Fibroblast of skin of left quadriceps (primary cell): ENCODE data around the gene HINT2.

Experiments
- DNase-seq, 2 experiments: peaks; one replicate each; pipeline ENCODE4 v3.0.0-alpha.2; 2013; ENCODE audit warnings: low read depth in 2 of 2

The HINT2 gene

DNA sequence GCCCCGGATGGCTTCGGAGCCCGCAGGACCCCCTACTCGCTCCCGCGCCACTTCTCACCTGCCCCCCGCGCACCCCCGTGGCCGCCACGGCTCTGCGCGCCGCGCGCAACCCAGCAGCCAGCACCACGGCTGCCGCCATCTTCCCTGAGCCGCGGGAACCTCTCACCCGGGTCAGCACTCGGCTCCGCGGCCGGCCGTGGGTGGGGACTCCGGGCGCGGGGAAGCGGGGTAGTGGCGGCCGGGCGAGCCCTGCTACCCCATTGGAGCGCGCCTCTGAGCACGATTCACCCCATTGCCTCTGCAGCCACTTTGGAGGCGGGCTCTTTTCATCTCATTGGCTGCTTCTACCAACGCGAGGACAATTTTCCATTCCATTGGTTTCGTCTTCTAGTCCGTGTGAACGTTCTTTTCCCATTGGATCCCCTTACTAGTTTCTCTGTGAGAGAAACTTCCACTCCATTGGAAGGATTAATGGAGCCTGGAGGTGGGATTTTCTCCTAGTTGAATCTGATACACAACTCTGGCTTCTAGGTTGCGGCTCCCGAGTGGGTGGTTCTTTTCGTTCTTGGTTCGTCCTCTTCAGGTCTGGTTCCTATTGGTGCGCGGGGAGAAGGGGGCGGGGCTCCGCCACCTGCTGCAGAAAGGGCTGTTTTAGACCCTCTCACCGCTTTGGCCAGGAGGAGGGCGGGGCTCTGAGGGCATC lies at the start of gene HINT2:
HINT2 (minus strand) TSS at position 202 of the 703 bp plus-strand sequence; CDS start at position 139, 63 bp downstream.
- peak; percentile 99 for DNase-seq

DNA sequence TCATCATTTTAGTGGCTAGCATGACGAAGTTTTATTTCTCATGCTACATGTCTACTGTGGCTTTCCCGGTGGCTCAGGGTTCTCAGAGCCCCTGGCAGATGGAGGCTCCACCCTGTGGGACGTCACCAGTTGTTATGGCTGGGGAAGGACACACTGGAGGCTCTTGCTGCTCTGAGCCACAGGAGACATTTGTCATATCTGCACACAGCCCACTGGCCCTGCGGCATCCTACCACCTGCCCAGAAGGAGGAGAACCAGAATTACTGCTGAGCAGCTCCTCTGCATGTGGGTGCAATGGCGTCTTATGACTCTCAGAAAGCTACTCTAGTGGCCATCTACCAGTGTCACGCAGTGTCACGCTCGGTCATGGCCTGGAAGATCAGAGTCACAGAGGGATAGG lies 48.7 kb upstream of the HINT2 start:
- no peak for DNase-seq

DNA sequence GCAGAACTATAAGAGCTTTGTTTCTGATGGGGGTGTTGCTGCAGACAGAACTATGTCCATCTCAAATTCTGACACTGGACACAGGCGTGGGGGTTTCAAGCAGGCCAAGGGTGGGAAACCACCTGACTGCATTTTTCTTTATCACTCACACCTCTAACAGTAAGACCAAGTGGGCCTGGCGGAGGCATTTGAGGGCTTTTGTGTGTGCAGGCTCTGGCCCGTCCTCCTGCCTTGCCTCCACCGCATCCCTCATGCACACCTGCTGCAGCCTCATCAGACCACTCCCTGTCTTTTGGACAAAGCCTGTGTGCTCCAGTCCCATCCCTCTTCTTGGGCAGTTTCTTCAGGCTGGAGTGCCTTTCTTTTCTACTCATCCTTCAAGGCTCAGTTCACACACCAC lies 47.5 kb upstream of the HINT2 start:
- DNase-seq, result no peak

DNA sequence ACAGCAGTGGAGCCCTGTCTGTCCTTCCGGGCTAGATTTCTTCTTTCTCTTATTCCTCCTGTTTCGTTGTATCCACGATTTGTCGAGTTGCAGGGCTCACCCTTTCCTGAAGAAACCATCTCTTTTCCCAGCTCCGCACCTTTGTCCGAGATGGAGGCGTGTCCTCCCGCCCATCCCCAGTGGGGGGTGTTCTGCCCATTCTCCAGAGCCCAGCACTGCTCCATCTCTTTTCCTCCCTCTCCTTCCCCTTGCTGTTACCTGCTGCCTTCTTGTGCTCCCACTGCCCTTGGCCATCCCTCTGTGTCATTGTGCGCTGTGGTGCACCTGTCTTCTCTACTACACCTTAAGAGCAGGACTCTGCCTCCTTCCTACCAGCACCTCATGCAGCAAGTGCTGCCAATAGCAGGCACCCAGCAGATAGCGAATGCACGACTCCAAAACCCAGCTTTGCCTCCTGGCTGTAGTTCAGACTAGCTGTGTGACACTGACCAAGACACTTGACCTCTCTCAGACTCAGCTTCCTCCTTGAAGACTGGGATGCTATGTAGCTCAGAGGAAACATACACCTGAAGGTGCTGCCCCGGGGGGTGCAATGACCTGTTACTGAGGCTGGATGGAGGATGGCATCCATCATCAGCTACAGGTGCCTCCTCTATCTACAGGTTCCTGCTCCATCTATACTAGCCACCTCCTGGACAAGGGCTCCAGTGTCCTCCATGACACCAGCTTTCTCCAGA lies 46.5 kb upstream of the HINT2 start:
- no peak for DNase-seq

DNA sequence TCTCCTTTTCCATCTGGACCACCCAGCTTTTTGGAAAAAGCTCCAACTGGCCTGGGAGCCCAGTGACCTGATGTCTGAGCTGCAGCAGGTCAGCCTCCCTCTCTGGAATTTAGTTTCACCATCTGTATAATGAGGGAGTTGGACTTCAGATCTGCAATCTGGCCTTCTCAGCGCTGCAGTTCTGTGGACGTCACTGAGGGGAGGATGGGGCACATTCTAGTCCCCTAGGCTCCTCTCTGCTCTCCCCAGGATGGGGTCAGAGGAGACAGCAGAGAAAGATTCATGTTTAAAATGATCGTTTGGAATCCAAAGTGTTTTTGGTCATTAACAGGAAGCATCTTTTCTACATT lies 45.1 kb upstream of the HINT2 start:
- no peak for DNase-seq

DNA sequence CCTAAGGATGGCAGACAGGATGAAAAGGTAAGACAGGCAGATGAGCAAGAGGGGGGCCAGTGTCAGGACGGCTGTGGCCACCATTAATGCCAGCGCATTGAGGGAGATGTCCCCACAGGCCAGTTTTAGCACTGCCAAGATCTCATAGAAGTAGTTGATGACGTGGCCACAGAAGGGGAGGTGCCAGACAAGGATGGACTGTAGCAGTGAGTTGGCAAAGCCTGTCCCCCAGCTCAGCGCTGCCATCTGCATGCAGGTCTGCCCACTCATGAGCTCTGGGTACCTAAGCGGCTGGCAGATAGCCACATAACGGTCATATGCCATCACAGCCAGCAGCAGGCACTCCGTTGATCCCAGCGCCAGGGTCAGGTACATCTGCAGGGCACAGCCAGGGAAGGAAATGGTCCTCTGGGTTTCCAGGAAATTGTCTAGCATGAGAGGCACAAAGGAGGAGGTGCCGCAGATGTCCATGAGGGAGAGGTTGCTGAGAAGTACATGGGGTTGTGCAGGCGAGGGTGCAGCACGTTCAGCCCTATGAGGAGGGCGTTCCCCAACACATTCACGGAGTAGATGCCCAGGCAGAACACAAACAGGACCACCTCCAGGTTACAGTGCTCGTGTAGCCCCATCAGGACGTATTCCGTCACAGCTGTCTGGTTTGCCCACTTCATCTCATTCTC lies 44.6 kb upstream of the HINT2 start:
- no peak for DNase-seq

DNA sequence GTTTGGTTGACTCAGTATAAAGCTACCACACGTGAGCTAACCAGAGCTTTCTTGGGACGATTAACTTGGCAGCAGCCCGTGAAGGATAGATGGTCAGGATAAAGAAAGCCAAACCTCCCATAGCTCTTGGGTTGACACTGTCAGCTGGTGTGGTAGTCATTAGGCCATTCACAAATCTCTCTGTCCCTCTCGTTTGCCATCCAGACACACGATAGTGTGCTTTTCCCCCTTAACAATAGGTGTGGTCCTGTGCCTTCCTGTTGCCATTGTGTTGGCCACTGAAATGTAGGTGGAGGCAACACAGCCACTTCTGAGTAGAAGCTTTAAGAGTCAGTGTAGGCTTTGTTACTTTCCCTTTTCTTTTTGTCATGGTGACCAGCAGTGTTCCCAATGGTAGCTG lies 43.6 kb upstream of the HINT2 start:
- no peak for DNase-seq

DNA sequence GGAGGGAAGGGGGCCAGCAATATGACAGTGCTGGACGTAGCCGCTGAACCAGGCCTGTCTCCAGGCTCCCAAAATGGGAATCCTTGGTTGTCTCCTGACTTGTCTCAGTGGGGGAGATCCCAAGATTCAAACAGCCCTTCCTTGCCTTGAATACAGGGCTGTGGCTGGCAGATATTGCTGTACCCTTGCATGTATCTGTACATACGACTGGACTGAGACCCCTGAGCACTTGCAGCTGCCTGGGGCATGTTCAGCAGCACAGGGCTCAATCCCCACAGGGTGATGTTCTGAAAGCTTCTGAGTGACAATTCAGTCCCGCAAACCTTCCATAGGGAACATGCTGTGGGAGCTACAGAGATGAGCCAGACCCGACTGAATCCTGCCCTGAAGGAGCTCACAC lies 42.0 kb upstream of the HINT2 start:
- DNase-seq, result no peak

DNA sequence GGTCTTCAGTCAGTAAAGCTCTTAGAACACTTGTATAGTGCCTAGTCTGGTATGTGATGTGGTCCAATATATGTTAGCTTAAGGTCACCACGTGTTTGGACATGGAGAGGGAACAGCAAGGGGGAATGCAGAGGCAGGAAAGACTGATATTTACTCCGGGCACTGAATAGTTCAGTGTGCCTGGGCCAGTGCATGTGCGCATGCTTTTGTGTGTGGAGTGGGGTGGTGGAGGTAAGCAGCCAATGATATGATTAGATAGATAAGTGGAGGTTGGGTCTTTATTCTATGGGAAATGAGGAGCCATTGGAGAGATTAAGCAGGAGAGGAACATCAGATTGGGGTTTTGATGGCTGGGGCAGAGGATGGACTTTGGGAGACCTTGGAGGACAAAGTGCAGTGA lies 41.4 kb upstream of the HINT2 start:
- no peak for DNase-seq

DNA sequence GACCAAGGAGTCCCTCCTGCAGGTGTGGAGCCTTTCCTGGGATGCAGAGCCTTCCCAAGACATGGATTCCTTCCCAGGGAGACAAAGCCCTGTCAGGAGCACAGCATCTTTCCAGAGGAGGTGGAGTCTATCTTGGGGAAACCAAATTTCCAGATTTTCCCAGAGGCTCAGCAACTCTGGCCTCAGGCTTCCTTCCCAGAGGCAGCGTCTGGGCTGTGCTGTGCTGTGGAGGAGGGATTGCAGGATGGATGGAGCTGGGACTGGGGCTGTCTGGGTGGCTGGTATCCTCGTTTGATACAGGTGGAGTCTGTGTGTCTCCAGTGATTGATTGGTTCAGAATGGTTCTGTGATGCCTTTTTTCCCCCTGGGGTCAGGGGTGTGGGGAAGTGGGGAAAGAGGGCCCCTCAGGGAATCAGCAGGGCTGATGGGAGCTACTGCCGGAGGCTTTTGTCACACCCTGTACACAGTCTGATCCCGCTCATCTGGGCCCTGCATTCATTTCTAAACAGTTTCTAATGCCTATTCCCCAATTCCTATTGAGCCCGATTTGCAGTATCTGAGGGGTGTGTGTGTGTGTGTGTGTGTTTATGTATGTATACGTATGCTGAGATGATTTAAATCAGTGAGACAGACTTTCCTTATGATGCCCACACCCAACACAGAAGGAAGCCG lies 39.4 kb upstream of the HINT2 start:
- DNase-seq, result no peak

DNA sequence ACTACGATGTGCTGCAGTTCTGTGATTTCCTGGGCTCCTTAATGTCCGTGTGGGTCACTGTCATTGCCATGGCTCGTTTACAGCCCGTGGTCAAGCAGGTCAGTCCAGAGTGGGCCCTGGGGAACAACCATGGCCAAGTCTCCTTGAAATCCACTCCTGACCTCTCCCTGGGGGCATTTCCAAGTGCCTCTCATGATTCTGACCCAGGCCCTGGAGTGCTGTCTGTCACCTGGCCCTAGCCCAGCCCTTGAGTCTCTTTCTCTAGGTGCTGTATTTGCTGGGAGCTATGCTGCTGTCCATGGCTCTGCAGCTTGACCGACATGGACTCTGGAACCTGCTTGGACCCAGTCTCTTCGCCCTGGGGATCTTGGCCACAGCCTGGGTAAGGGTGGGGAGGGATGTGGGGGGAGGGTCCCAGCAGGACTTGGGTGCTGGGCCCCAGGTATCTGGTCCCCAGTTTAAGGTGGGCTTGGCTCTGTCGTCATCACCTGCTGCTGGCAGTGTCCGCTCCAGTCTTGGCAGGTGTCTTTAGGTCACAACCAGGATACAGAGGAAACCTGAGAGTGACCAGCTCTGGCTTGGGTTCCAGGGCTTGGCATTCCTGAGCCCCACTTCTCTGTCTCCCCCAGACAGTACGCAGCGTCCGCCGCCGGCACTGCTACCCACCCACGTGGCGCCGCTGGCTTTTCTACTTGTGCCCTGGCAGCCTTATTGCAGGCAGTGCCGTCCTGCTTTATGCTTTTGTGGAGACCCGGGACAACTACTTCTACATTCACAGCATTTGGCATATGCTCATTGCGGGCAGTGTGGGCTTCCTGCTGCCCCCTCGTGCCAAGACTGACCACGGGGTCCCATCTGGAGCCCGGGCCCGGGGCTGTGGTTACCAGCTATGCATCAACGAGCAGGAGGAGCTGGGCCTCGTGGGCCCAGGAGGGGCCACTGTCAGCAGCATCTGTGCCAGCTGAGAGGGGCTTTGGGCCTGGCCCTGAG lies 38.3 kb upstream of the HINT2 start:
- no peak for DNase-seq

DNA sequence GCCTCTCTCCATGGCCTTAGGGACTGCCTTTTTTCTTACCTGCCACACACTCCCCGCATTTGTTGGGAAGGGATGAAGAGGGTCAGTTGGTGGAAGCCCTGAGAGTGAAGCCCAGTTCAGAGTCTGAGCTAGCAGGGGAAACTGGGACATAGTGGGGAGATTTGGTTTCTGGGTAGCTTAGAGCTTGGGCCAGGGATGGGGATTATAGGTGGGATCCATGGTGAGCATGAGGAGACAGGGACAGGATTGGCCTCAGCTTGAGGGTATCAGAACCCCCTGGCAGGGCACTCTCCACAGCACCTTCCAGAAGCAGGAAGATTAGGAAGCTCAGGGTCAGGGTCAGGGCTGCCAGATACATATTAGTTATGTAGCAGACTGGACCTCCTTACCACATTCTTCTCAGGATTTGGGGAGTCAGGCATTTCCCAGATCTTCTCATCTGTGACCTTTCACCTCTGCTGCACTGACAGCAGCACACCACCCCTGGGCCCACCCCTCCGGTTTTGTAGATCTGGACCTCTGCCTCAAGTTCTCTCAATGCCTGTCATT lies 37.5 kb upstream of the HINT2 start:
- DNase-seq, result no peak

DNA sequence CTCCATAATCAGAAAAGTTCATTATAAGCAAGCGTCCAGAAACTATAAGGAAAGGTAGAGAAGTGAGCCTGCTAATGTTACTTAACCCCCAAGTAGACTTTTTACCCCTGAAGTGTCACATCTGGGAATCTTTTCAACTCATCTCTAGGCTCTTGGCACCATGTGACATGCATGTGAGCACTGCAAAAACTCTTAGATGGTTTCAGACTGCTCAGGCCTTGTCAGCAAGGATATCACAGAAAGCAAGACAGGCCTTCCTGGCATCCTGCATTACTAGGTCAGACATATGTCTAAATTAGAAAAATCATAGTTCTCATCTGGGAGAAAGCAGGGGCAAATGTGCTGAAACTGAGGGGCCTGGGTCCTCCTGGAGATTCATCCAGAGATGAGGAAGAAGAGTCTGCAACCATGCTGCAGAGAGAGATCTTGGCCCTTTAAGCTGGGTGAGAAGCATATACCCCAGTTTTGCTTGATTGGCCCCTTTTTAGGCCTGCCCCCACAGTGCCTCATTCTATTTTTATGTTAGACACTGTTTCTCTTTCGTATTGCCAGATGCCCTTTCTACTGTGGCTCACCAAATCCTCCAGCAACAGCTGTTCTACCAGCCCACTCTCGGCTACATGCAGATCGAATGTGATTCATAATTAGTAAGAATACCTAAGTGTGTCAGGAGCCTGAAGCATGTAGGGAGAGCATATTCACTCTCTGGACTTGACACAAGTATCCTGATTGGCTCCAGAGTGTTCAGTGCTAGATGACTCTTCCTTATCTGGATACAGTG lies 33.1 kb upstream of the HINT2 start:
- DNase-seq, result peak; percentile 41 to 44

DNA sequence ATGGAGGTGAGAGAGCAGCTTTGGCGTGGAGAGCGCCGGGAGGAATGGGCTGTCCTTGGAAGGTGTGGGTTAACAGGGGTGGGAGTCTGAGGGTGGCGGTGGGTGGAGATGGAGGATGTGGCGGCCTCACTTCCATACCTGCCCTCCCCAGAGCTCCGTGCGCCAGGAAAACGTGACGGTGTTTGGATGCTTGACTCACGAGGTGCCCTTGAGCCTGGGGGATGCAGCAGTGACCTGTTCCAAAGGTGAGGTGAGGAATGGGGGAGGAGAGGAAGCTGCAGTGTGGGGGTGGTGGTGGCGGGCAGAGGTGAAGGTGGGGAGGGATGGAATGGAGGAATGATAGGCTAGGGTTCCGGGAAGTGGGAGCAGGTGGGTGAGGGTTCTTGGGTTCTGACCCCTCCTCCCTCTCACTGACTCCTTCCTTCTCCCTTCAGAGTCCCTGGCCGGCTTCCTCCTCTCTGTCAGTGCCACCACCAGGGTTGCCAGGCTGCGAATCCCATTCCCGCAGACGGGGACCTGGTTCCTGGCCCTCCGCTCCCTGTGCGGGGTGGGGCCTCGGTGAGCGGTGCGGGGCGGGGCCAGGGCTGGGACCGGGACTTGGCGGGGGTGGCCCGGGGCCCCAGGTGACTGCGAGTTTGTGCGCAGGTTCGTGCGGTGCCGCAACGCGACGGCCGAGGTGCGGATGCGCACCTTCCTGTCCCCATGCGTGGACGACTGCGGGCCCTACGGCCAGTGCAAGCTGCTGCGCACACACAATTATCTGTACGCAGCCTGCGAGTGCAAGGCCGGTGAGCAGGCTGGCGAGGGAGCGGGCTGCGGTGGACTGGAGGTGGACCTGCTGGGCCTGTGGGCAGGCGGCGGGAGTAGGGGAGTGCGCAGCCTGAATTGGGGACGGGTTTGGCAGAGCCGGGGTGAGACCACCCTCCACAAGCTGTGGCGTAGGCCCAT lies 31.3 kb upstream of the HINT2 start:
- DNase-seq, result no peak

DNA sequence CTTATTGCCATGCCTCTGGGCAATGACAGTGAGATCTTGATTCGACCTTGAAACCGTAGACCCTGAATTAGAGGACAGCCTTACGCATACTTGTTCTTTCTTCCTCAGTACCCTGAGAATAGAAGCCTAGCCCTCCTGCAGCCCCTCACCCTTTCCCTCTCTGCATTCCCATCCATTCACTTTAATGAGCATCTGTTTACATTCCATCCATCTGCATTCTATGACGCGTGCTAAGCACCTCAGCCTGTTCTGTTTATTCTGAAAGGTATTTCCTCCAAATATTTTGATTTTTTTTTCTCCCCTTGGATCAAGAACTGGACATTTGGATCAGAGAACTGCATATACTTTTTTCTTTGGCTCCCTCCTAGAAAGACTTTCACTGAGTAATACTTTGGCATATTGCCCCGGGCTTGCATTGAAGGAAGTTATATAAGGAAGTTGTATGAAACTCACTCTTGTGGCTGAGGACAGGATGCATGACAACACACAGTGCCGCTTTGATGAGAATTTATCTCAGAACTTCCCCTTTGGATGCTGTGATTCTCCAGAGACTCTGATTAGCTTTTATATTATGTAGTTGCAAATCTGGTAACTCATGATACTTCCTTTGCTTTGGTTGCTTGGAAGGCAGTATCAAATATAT lies 29.9 kb upstream of the HINT2 start:
- peak; percentile 81 to 82 for DNase-seq

DNA sequence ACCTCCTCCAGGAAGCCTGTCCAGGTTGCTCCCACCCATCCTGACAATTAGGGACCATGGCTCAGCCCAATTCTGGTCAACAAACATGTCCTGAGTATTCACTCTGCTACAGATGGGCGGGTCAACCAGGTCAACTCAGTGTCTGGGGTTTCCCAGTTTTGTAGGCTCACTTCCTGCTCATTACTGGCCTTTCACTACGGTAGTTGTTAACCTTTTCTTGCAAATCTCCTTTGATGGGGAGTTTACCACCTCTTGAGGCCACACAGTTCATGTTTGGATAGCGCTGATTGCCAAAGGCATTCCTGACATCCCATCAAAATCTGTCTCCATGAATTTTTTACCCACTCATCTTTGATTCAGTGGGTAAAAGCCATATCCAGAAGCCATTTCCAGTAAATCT lies 28.0 kb upstream of the HINT2 start:
- no peak for DNase-seq

DNA sequence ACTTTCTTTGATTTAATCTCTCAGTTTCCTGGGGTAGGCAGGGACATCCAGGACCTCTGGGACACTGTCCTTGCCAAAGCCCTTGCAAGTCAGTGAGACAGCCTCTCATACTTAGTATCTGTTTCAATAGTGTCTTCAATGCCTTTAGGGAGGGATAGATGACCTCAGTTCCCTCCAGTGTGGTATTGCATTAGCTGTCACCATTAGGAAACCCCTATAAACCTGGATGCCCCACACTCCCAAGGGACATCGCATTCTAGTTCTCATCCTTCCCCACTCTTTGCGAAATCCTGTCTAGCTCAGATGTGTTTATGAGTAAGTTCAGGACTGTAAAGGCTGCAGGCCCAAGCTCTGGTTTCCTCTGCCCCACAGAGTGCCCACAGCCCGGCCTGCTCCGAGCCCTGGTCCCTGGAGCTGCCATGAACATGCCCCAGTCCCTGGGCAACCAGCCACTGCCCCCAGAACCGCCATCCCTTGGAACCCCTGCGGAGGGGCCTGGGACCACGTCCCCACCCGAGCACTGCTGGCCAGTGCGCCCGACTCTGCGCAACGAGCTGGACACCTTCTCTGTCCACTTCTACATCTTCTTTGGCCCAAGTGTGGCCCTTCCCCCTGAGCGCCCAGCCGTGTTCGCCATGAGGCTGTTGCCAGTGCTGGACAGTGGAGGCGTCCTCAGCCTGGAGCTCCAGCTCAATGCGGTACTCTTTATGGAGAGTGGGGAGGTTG lies 27.3 kb upstream of the HINT2 start:
- no peak for DNase-seq

DNA sequence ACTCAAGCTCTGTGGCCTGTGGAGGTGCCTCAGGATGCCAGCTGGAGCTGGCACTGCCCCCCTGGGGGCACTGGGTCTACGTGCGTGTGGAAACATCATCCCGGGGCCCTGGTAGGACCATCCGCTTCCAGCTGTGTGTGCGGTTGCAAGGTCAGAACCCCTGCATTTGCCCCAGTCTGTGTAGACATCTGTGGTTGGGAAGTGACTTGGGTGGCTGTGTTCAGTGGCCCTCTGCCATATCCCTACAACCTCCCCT lies 26.7 kb upstream of the HINT2 start:
- no peak for DNase-seq
